ENCODE measurements around the gene TMEM50A. TPM values are rescaled to one million over a fixed set of nuclear protein-coding genes. Genes with fewer than 3 reads are reported as not detected.

Gene TMEM50A
- total and polyA plus RNA-seq, 2 donors (not counting 1 experiment from before 2014, with no cell fraction given): 20.7 to 62.6 TPM

GRCh38 chr1:25343872-25344271 lies 5.7 kb downstream of the TMEM50A start:
- ATAC-seq (ENCODE audit: low read depth): no peak
- Mint-ChIP-seq H3K4me3 (no peak overlapping the region), H3K27ac (no peak overlapping the region), H3K4me1 (peaks cover 11% of the 10 kb centered on the region), H3K9me3 (ENCODE audit: insufficient read depth) (no peaks in the 10 kb centered on the region), H3K27me3 (no peaks in the 10 kb centered on the region)
- ChIA-PET CTCF (no interaction called here), POLR2A (no interaction called here)
- peaks cover 4 to 32% of the 10 kb centered on the region in 2 experiments for H3K36me3 ChIP-seq (replicated peaks in 1 of 2; ENCODE audit: control extremely low read depth in 1 of 2, control insufficient read depth in 1 of 2, extremely low read depth in 1 of 2, insufficient read depth in 2 of 2, low read length in 1 of 2)
- H3K9ac ChIP-seq (ENCODE audit: low read length): no peak overlapping the region
- TF ChIP-seq EZH2 (IDR thresholded peaks at IDR 0.05; ENCODE audit: borderline replicate concordance, insufficient read depth, low read depth, low read length, poor library complexity, severe bottlenecking) (no peak), CTCF (IDR thresholded peaks at IDR 0.05) (no peak)
- H3K4me3 ChIP-seq (ENCODE audit: control extremely low read depth in 1 of 5, extremely low read depth in 1 of 5, insufficient read depth in 1 of 5, low read depth in 2 of 5, low read length in 4 of 5): no peak overlapping the region
- peak; percentile 2 for DNase-seq
- H2AFZ ChIP-seq (ENCODE audit: insufficient read depth, low read depth, low read length, poor library complexity, severe bottlenecking): no peak overlapping the region
- WGBS (ENCODE audit: insufficient coverage): 100% methylated on average over 4 of the region's 4 CpGs
- peaks cover 55% of the 10 kb centered on the region for H4K20me1 ChIP-seq (ENCODE audit: control insufficient read depth, insufficient read depth, low read length, poor library complexity, severe bottlenecking)
- intact Hi-C loops (cut with micrococcal nuclease): no loop called here
- no peak overlapping the region for H3K4me2 ChIP-seq (replicated peaks; ENCODE audit: low read depth, low read length, poor library complexity, severe bottlenecking)
- H3K27ac ChIP-seq (ENCODE audit: low read length in 2 of 2): no peak overlapping the region
- H3K79me2 ChIP-seq (ENCODE audit: control insufficient read depth, insufficient read depth, low read length): peaks cover 83% of the 10 kb centered on the region
- peaks cover 10 to 14% of the 10 kb centered on the region in 2 donors for H3K4me1 ChIP-seq (ENCODE audit: control insufficient read depth in 2 of 2, insufficient read depth in 2 of 2, low read length in 2 of 2)
- no peaks in the 10 kb centered on the region for H3K27me3 ChIP-seq (replicated peaks in 1 of 4; ENCODE audit: control extremely low read depth in 1 of 4, control insufficient read depth in 3 of 4, insufficient read depth in 4 of 4, low read length in 3 of 4)
- no peaks in the 10 kb centered on the region for H3K9me3 ChIP-seq (ENCODE audit: control extremely low read depth in 1 of 3, control insufficient read depth in 2 of 3, insufficient read depth in 1 of 3, low read length in 2 of 3)

GRCh38 chr1:25347556-25347955 lies 9.4 kb downstream of the TMEM50A start:
- peaks cover 63% of the 10 kb centered on the region for H3K79me2 ChIP-seq (ENCODE audit: control insufficient read depth, insufficient read depth, low read length)
- intact Hi-C loops (cut with micrococcal nuclease): no loop called here
- POLR2A ChIA-PET: no interaction called here

More at GRCh38 chr1:25347556-25347955, 9.4 kb downstream of the TMEM50A start:
- H3K9ac ChIP-seq (ENCODE audit: low read length): no peak overlapping the region
- DNase-seq (no peak), ATAC-seq (ENCODE audit: low read depth) (no peak)
- no peak overlapping the region for H3K27ac Mint-ChIP-seq
- no peaks in the 10 kb centered on the region for H3K27me3 ChIP-seq (replicated peaks in 1 of 4; ENCODE audit: control extremely low read depth in 1 of 4, control insufficient read depth in 3 of 4, insufficient read depth in 4 of 4, low read length in 3 of 4)
- peaks cover 7 to 31% of the 10 kb centered on the region in 2 experiments for H3K36me3 ChIP-seq (replicated peaks in 1 of 2; ENCODE audit: control extremely low read depth in 1 of 2, control insufficient read depth in 1 of 2, extremely low read depth in 1 of 2, insufficient read depth in 2 of 2, low read length in 1 of 2)
- no peaks in the 10 kb centered on the region for H3K9me3 Mint-ChIP-seq (ENCODE audit: insufficient read depth)
- H3K4me3 ChIP-seq (ENCODE audit: control extremely low read depth in 1 of 5, extremely low read depth in 1 of 5, insufficient read depth in 1 of 5, low read depth in 2 of 5, low read length in 4 of 5): no peak overlapping the region
- H4K20me1 ChIP-seq (ENCODE audit: control insufficient read depth, insufficient read depth, low read length, poor library complexity, severe bottlenecking): peaks cover 27% of the 10 kb centered on the region
- H3K4me1 ChIP-seq (ENCODE audit: control insufficient read depth in 2 of 2, insufficient read depth in 2 of 2, low read length in 2 of 2): no peaks in the 10 kb centered on the region
- peaks cover 2% of the 10 kb centered on the region for H3K4me1 Mint-ChIP-seq
- H3K27ac ChIP-seq (ENCODE audit: low read length in 2 of 2): no peak overlapping the region
- 100% methylated on average over 1 of the region's 2 CpGs for WGBS (ENCODE audit: insufficient coverage)
- CTCF ChIA-PET: no interaction called here
- H3K27me3 Mint-ChIP-seq: no peaks in the 10 kb centered on the region
- H2AFZ ChIP-seq (ENCODE audit: insufficient read depth, low read depth, low read length, poor library complexity, severe bottlenecking): no peak overlapping the region
- TF ChIP-seq EZH2 (IDR thresholded peaks at IDR 0.05; ENCODE audit: borderline replicate concordance, insufficient read depth, low read depth, low read length, poor library complexity, severe bottlenecking) (no peak), CTCF (IDR thresholded peaks at IDR 0.05) (no peak)
- no peaks in the 10 kb centered on the region for H3K9me3 ChIP-seq (ENCODE audit: control extremely low read depth in 1 of 3, control insufficient read depth in 2 of 3, insufficient read depth in 1 of 3, low read length in 2 of 3)
- no peak overlapping the region for H3K4me2 ChIP-seq (replicated peaks; ENCODE audit: low read depth, low read length, poor library complexity, severe bottlenecking)
- no peak overlapping the region for H3K4me3 Mint-ChIP-seq
